Glutamatergic neuron (in vitro differentiated cells): Measurements from ENCODE around the gene NEDD4. TPM values are rescaled to one million over a fixed set of nuclear protein-coding genes. Genes with fewer than 3 reads are reported as not detected.
"Not testable (repeated sequence)": the region's sequence is repeated elsewhere in the genome, so short reads cannot be mapped to it uniquely, and the experiment has no call there.

ENCODE experiments used
- DNase-seq: peaks from one replicate; pipeline ENCODE4 v3.0.0; 2022
- H3K27ac Mint-ChIP-seq: one replicate; pipeline ENCODE4 v1.8.0; 2020; ENCODE audit warnings: mild to moderate bottlenecking, mixed read lengths, inconsistent platforms; ENCODE audit not compliant: unreplicated experiment
- H3K27me3 Mint-ChIP-seq: one replicate; pipeline ENCODE4 v1.8.0; 2020; ENCODE audit warnings: mild to moderate bottlenecking, moderate library complexity, mixed read lengths, inconsistent platforms; ENCODE audit not compliant: unreplicated experiment
- H3K36me3 Mint-ChIP-seq: one replicate; pipeline ENCODE4 v1.8.0; 2020; ENCODE audit warnings: mild to moderate bottlenecking, mixed read lengths, inconsistent platforms; ENCODE audit not compliant: unreplicated experiment
- H3K4me1 Mint-ChIP-seq: one replicate; pipeline ENCODE4 v1.8.0; 2020; ENCODE audit warnings: mild to moderate bottlenecking, low read depth, mixed read lengths, inconsistent platforms; ENCODE audit not compliant: unreplicated experiment
- H3K4me3 Mint-ChIP-seq: one replicate; pipeline ENCODE4 v1.8.0; 2020; ENCODE audit warnings: mild to moderate bottlenecking, mixed read lengths, inconsistent platforms; ENCODE audit not compliant: unreplicated experiment
- H3K9me3 Mint-ChIP-seq: one replicate; pipeline ENCODE4 v1.8.0; 2020; ENCODE audit warnings: mild to moderate bottlenecking, moderate library complexity, mixed read lengths, inconsistent platforms; ENCODE audit not compliant: unreplicated experiment
- total RNA-seq: library from RNA; stranded (reverse); fragmentation: NEBNext Ultra II Directional; extraction: Animal tissue kit (Norgen Biotek cat#: 25700); gene quantifications from one replicate; pipeline ENCODE4 v1.2.1, GENCODE V29; 2021; ENCODE audit not compliant: unreplicated experiment
- TF ChIP-seq, protein P1 (sequence below): fragments of 200-600 bp; sonication (generic); IDR thresholded peaks from one replicate; pipeline ENCODE4 v1.5.0; 2021; ENCODE audit not compliant: partially characterized antibody, unreplicated experiment

NEDD4 gene
- total RNA-seq, 1 donor from 2014 or later: 3.7 TPM

DNA sequence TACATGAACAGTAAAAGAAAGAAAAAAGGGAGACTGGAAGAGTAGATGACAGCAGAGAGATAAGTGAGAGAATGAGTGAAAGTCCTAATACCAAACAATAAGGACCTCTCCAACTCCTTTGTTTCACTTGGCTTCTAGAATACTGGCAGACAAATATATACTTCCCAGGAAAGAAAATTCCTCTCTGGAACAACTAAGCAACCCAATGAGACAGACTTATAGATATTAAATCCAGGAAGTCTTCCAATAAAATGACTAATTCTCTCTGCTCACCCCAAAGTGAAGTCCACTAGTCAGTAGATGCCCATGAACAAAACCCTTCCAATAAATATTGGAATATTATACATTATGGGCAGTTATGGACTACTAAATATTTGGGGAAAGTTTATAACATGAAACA is 114.2 kb downstream of the NEDD4 start:
- Mint-ChIP-seq H3K9me3 (no peaks in the 10 kb centered on the region), H3K27ac (no peak overlapping the region), H3K27me3 (no peaks in the 10 kb centered on the region), H3K4me3 (no peak overlapping the region), H3K4me1 (no peaks in the 10 kb centered on the region), H3K36me3 (no peaks in the 10 kb centered on the region)
- TF ChIP-seq, protein P1, sequence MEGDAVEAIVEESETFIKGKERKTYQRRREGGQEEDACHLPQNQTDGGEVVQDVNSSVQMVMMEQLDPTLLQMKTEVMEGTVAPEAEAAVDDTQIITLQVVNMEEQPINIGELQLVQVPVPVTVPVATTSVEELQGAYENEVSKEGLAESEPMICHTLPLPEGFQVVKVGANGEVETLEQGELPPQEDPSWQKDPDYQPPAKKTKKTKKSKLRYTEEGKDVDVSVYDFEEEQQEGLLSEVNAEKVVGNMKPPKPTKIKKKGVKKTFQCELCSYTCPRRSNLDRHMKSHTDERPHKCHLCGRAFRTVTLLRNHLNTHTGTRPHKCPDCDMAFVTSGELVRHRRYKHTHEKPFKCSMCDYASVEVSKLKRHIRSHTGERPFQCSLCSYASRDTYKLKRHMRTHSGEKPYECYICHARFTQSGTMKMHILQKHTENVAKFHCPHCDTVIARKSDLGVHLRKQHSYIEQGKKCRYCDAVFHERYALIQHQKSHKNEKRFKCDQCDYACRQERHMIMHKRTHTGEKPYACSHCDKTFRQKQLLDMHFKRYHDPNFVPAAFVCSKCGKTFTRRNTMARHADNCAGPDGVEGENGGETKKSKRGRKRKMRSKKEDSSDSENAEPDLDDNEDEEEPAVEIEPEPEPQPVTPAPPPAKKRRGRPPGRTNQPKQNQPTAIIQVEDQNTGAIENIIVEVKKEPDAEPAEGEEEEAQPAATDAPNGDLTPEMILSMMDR: no peak
- no peak for DNase-seq

DNA sequence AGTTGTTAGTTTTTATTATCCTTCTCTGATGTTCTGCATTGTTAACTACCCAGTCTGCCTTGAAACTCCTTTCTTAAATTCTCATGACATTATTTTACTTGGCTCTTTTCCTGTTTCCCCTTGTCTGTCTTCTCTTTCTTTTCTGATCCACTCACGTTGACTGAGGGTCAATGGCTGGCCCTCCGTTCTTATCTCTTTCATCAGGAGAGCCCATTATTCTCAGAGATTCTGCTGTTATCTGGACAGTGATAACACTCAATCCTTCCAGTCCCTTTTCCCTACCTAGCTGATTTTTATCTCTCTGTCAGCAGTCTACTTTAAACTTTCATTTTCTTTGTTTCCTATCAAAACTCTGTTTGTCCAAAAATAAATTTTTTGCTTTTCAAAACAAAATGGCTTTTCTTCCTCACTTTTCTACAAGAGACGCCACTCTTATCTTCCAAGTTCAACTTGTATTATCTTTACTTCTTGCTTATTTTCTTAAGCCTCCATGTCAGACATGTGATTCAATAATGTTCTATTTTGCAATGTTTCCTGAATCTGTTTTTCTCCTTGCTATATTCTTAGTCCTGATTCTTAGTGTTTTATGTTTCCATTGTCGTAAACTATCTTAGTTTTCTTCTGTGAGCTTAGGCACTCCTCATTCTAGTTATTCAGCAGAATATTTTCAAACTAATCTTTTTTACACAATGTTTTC is 120.2 kb downstream of the NEDD4 start:
- Mint-ChIP-seq H3K27me3 (peaks cover 4% of the 10 kb centered on the region), H3K4me3 (no peak overlapping the region), H3K27ac (no peak overlapping the region)

DNA sequence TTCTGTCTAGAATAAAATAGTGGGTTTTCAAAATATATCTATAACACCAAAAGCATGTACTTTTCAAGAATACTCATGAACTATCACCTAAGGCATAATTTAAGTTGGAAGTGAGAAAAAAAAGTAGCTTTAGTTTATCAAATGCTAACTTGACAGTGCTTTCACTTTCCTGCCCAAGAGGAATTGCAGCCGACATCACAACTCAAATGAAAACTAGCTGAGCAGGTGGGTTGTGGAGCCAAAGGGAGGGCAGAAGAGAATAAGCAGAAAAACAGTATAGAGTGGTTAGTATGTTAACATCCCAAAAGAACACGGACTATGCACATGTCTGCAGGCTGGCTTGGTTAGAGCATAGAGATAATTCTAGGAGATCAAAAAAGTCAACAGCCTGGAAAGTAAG is 120.9 kb downstream of the NEDD4 start:
- no peaks in the 10 kb centered on the region for H3K9me3 Mint-ChIP-seq
- no peak overlapping the region for H3K27ac Mint-ChIP-seq
- H3K27me3 Mint-ChIP-seq: peaks cover 4% of the 10 kb centered on the region
- H3K4me3 Mint-ChIP-seq: no peak overlapping the region
- TF ChIP-seq, protein P1: no peak
- H3K36me3 Mint-ChIP-seq: no peaks in the 10 kb centered on the region
- no peak for DNase-seq
- H3K4me1 Mint-ChIP-seq: no peaks in the 10 kb centered on the region

More for the DNA sequence above, 120.2 kb downstream of the NEDD4 start:
- Mint-ChIP-seq H3K4me1 (no peaks in the 10 kb centered on the region), H3K9me3 (no peaks in the 10 kb centered on the region), H3K36me3 (no peaks in the 10 kb centered on the region)
- DNase-seq: no peak
- TF ChIP-seq, protein P1: no peak

DNA sequence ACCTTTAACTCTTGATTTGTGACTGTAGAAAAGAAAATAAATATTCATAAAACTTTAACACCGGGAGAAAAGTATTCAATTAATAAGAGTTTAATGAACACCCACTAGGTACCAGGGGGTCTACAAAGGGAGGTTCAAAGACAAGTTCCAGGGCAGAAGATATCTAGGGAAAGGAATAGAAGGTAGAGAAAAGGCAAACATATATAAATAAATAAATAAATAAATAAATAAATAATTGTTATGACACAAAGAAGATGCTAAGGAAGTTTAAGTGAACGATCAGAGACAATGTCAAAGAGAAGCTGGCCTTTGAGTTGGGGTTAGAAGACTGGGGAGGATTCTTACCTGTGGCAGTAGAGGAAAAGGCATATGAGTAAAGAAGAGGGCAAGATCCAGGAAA is 123.8 kb downstream of the NEDD4 start:
- Mint-ChIP-seq H3K9me3 (no peaks in the 10 kb centered on the region), H3K4me1 (no peaks in the 10 kb centered on the region), H3K27ac (no peak overlapping the region), H3K4me3 (no peak overlapping the region), H3K27me3 (peaks cover 4% of the 10 kb centered on the region), H3K36me3 (no peaks in the 10 kb centered on the region)
- DNase-seq: no peak
- TF ChIP-seq, protein P1: no peak

DNA sequence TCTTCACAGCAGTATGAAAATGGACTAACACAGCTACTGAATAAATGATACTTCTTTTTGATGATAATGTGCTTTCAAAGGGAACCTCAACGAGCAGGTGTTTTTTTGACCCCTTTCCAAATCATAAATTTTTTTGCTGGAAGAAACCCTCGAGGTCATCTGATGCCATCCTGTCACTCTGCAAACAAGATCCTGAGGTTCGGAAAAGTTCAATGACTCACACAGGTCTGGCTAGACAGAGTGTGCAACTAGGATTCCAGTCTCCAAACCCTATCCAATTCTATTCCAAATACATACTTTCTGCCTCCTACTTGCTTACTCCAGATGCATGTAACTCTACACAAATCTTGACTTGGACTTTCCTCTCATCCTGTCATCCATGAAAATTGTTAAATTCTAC is 124.7 kb downstream of the NEDD4 start:
- Mint-ChIP-seq H3K4me3 (no peak overlapping the region), H3K27ac (no peak overlapping the region)

DNA sequence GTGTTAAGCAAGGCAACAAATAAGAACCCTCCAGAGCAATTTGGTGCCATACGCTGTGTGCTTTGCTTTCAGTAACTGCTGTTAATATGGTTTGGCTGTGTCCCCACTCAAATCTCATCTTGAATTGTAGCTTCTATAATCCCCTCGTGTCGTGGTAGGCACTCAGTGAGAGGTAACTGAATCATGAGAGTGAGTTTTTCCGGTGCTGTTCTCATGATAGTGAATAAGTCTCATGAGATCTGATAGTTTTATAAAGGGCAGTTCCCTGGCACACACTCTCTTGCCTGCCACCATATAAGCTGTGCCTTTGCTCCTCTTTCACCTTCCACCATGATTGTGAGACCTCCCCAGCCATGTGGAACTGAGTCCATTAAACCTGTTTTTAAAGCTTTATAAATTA is 125.1 kb downstream of the NEDD4 start:
- not testable (repeated sequence) for H3K4me3 Mint-ChIP-seq, H3K27ac Mint-ChIP-seq, H3K9me3 Mint-ChIP-seq, H3K36me3 Mint-ChIP-seq, DNase-seq, H3K4me1 Mint-ChIP-seq, H3K27me3 Mint-ChIP-seq

More for the DNA sequence above, 124.7 kb downstream of the NEDD4 start:
- no peaks in the 10 kb centered on the region for H3K9me3 Mint-ChIP-seq
- H3K36me3 Mint-ChIP-seq: no peaks in the 10 kb centered on the region
- TF ChIP-seq, protein P1: no peak
- H3K4me1 Mint-ChIP-seq: no peaks in the 10 kb centered on the region
- no peak for DNase-seq
- H3K27me3 Mint-ChIP-seq: peaks cover 4% of the 10 kb centered on the region
